Fibroblast of skin of right quadriceps (primary cell): ENCODE results near the gene PDE2A.

Experiments
- DNase-seq: peaks from one replicate; pipeline ENCODE4 v3.0.0-alpha.2; 2013

Gene PDE2A

DNA sequence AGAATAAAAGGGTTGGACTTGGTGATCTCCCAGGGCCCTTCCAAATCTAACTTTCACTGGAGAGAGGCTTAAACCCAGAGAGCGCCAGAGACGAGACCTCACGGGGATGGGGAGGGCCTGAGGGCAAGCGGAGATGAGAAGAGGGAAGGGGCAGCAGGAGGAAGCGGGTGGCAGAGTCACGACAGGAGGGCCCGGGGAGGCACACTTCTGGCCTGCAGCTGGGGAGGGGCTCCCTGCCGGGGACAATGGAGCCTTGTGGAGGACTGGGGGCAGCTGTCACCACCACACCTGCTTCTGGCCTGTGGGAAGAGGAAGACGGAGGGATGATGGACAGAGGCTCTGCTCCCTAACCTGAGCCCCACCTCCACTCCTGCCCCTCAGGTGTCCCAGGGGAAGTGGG is 40.2 kb downstream of the PDE2A start:
- DNase-seq = no peak

DNA sequence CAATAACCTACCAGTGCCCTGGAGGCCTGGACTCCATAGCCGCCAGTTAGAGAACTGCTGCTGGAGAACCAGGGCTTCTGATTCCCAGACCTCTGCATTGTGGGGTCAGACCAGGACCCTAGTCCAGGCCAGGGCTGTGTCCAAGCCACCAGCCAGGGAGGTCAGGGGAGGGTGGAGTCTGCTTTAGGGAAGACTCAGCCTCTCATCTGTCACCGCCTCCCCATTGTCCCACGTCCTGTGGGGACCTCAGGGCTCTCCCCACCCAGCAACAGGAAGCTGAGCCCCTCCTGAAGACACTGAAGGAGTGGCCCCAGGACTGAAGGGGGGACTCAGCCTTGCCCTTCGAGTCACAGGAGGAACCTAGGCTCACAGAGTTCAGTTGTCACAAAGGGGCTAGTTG is 41.2 kb downstream of the PDE2A start:
- DNase-seq = no peak

DNA sequence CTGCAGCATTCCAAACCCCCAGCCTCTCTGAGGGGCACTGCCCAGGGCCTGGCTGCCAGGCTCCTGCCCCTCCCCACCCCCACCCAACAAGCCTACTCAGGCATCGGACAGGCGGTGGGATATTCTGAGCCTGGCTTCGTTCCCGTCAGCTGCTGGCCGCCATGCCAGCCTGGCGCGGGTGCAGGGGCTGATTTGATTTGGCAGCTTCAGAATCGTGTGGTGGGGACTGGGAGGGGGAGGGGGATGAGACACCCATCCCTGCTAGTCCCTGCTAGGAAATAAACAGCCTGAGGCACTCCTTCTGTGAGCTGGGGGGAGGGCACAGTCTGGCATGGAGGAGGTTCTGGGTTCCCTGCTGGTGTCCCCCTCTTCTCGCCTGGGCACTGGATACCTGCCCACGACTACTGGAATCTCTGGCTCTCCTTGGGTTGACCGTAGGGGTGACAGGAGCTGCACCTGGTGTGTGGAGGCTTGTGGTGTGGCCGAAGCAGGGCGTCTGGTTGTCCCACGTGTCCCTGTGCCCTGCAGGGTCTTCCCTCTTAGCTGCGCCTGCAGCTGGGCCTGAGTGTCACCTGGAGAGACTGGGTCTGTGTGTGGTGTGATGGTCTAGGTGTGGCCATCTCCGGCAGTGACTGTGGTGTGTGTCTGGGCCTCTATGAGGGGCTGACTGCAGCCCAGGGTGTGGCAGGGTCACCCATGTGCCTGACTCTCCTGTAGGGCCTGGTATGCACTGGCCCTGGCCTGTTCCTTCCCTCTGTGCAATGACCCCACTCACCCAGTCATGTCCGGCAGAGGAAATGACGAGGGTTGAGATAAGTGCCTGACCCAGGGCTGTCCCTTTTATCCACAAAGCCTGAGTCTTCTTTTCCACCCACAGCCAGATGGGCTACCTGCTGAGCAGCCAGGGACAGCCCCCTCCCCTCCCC is 42.2 kb downstream of the PDE2A start:
- DNase-seq = no peak

DNA sequence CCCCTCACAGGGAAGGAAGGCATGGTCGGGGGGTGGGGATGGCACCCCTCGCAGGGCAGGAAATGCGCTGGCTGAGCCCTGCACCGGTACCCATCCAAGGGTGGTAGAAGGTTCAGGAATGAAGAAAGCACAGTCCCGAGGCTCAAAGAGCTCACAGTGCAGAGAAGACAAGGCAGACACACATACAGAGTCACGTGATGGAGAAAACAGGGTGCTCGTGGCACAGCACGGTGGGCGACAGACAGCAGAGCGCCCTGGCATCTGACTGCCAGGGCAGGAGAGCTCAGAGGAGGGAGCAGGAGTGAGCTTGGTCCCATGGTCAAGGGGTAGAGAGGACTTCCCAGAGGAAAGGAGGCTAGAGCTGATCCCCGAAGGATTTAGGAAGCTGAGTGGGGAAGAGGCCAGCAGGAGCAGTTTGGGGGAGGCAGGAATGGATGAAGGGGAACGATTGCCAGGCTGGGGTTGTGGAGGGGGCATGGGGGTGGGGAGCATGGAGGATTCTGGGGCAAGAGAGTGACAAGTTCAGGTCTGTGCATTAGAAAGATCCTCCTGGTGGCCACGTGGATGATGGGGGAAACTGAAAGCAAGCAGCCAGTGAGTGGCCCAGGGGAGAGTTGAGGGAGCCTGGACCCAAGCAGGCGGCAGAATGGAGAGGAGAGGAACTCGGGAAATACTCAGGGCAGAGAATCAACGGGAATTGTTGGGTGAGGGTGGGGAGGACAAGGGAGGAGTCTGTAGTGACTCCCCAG is 43.9 kb downstream of the PDE2A start:
- no peak for DNase-seq

DNA sequence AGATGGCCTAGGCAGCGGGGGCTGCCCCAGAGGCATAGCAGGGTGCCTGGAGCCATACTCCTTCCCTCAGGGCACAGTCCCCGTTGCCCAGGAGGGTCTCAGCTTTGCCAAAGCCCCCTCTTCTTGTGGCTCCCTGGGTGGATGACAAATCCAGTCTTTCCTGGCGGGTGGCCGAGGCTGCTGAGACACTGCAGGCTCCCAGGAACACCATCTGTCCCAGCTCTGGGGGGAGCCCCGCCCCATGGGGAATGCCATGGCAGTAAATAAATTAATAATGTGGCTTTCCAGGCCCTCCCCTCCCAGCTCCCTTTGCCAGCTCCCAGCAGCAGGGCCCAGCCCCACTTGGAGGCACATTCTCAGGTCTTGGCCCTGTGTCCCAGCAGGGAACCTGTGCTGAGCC is 45.0 kb downstream of the PDE2A start:
- no peak for DNase-seq

DNA sequence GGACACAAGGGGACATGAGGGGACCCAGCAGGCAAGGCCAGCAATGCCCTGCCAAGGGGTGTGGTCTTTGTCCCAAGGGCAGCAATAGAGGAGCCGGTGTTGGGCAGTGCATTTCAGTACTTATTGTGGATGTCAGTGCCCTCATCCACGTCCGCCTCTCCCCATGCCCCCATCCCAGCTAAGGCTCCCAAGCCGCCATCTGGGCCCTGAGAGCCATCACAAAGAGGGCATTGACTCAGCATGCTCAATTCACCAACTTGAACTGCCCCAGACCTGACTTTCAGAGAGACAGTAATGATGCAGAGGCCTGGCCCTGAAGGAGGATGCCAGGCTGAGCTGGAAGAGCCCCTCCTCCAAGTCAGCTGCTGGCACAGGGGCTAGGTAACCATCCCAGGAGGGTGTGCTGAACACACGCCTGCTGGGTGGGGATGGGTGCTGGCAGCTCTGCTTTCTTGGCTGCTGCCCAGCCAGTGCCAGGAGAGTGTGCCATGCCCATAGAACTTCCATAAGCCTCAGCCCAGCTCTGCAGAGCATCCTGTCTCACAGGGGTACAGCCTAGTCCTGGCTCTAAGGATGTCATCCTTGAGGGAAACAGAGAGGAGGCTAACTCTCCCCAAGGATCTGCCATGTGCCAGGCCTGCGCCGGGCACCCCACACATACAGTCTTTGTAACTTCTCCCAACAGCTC is 46.5 kb downstream of the PDE2A start:
- no peak for DNase-seq

DNA sequence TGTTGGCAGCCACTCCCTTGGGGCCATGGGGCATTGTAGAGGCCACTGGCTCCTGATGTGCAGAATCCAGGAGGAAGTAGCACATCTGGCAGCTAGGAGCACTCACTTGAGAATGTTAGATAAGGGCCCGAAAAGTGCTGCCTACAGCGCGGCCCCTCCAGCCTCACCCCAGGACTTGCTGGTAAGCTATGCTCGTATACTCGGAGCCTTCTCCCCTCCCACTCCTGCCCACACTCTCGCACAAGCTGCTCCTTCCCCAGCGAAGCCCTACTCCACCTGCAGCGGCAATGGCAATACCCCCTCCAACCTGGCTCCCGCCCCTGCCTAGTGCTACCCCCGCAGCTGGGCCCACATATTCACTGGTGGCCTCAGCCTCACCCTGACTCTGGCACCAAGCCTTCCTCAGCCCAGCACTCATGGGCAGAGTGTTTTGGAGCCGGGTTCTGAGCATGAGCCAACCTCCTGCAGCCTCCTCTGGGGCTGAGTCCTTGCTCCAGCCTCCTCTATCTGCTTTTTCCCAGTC is 47.7 kb downstream of the PDE2A start:
- DNase-seq = no peak

DNA sequence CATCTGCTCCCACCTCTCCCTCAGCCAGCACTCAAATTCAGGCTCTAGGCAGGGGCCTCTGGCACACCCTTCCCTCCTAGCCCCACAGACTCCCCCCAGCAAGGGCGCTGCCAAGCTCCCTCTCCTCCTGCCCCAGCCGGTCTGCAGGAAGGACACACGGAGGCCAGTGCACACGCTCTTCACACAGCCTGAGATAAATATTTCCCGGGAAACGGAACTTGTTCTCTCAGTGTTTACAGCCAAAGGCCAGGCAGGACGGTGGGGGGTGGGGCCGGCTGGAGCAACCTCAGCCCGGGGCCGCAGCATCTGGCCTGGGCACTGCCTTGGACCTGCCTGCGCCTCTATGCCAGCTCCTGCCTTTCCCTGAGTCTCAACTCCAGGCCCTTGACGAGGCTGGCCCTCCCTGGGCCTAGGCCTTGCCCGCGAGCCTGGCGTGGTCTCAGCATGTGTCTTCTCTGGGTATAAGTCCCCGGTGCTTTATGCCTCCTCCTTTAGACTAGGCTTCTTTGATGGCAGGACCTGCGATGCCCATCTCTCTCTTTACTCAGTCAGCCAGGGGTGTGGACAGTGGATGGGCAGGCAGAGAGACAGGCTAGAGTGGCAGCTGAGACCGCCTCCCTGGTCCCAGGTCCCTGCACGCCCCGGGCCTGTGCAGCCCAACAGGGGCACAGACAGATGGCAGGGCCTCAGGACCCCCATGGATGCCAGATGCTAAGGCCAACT is 48.4 kb downstream of the PDE2A start:
- no peak for DNase-seq

DNA sequence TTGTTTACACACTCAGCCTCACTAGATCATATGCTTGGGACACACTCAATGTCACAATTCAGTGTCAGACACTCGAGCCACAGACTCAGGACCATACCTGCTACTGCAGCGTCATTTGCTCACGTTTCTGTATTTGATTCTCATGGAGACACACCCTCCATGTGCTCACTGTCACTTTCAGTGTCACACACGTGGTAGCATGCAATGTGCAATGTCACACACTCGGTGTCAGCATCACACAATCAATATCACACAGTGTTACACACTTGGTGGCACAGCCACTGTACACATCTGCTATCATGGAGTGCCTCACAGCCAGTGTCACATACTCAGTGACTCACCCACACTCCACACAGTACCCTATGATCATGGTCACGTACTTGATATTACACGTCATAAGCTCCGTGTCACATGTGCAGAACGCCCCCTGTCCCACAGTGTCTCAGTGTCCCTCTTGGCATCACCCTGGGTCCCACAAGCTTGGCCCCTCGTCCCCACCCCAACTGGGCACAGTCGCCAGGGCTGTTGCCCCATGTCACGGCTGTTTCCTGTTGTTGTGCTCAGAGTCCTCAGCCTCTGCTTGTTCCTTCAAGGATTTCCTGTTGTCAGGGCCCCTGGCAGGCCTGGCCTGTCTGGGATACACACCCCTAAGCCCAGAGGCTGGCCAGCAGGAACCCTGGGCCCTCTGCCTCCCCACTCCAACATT is 49.6 kb downstream of the PDE2A start:
- DNase-seq = no peak

DNA sequence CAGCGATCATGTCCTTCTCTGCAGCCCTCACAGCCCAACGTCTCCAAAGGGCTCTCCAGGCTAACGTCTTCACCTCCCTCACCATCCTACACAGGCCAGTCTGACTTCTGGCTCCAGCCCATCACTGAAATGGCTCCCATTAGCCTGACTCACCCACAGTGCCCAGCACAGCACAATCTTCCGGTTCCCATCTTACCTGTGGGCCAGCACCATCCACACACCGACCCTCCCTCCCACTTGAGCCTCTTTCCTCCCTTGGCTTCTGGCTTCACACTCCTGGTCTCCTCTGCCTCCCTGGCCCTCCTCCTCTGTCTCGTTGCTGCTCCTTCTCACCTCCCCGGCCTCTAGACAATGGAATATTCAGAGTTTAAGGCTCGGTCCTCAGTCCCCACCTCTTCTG is 51.2 kb downstream of the PDE2A start:
- no peak for DNase-seq

DNA sequence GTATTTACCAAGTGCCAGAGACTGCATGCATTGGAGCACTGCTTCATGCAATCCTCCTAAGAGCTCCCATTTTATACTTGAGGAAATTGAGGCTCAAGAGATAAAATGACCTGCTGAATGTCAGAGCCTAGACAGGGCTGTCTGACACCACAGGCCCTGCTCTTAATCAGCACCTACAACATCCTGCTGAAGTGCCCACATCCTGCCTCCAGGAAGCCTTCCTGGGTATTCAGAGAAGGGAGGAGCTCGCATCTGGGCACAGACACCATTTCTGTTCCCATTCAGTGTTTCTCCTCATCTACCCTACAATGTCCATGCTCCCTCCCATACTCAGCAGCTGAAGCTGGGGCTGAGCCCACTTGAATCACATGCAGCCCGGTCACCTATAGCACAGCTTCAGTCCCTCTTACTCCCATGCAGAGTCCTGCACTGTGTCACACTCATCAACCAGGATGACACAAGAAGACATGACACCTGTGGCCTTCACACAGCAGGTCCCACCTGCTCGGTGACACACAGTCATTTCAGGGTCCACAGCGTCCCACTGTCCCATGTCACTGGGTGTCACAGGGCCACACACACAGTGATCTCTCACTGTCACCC is 53.1 kb downstream of the PDE2A start:
- no peak for DNase-seq

DNA sequence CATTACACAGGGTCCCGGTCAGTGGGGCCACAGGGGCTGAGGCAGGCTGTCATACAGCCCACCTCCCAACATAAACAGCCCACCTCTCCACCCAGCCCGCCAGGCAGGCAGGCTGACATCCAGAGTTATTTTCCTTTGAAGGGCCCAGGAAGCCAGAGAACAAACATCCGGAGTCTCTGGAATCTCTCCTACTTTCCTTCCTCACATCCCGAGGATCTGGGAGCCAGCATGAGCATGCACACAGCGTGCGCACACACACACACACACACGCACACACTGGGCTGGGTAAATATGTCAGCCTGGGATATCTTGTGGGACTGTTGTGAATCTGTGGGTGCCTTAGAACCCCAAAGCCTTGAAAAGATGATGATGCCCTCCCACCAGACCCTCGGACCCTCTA is 55.4 kb downstream of the PDE2A start:
- peak; percentile 36 for DNase-seq

DNA sequence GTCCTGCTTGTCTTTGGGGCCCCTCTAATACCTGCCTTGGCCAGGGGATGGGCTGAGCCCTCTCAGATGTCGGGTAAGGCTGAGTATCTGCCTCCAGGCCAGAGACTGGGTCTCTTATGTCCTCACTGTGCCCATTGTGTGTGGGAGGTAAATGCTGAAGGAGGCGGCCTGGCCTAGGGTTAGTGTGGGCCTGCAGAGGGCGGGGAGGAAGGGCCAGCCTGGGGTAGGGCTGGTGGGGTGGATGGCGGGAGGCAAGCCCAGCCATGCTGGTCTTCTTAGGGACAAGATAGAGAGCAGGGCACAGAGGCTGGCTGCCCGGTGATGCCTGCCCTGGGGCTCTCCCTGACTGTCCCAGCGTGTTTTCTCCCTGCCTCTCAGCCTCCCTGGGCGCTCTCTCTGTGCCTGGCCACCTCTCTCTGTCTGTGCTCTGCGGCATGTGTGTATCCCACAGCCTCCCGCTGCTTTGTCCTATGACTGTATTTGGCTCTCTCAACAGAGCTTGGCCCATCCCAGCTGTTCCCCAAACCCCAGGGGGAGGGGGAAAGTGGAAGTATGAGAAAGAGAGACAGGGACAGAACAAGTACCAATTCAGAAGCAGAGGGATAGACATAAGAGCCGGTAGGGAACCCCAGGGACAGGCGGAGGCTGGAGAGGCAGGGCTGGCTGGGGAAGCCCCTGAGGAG is 57.0 kb downstream of the PDE2A start:
- DNase-seq = peak; percentile 45

DNA sequence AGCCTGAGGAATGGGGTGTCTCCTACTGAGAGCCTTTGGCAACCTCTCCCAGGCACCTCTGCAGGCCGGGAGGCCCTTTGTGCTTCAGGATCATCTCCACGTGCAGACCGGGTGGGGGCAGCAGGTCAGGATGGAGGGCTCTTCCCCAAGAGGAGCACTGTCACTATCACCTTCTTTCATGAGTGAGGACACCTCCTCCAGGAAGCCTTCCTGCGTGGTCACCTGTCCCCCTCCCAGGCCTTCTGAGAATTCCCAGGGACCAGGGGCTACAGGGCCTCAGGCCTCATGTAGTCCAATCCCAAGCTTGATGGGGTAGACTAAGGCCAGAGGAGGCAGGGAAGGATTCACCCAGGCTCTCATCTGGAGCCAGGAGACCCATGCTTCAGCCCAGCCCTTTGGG is 57.6 kb downstream of the PDE2A start:
- DNase-seq = no peak

DNA sequence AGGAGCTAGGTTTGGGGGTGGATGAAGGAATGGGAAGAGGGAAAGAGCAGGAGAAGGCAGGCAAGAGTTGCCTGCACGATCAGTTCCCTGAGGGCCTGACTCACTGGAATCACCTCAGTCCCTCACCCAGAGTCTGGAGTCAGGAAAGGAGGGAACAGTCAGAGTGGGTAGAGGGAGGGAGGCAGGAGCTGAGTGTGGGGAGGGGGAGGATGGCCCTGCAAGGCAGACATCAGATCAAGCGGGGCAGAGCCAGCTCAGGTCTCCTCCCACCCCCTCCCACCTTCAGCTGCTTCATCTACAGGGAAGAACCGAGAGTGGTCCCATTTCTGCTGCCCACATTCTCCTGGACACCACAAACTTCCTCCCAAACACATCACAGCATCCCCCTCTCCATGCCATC is 58.9 kb downstream of the PDE2A start:
- no peak for DNase-seq

DNA sequence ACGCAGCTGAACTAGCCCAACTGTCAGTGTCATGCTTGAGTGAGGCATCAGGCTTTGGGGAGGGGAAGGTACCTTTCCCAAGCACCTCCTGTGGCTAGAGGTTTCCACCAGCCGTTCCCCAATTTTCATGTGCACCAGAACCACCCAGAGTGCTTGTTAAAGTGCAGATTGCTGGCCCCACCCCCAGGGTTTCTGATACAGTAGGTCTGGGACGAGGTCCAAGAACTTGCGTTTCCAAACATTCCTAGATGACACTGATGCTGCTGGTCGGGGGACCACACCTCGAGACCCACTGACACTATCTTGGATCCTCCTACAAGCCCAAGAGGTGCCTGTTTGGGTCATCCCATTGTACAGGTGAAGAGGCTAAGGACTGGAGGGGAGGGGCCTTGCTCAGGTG is 59.8 kb downstream of the PDE2A start:
- DNase-seq = peak; percentile 8

DNA sequence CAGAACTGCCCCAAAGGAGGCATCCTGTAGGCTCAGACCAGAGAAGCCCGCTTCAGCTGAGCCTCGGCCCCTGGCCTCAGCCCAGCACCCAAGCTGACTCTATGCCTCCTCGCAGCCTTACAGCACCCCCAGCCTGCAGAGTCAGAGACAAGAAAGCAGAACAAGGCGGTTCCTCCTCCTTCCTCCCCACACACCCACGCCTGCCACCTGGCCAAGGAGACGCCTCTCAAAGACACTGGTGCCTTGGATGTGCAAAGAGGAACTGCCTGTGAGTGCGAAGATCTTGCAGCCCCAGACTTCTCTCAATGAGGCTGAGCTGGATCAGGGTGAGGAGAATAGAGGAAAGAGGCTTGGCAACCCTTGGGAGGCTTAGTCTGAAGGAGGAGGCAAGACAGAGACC is 60.2 kb downstream of the PDE2A start:
- no peak for DNase-seq

DNA sequence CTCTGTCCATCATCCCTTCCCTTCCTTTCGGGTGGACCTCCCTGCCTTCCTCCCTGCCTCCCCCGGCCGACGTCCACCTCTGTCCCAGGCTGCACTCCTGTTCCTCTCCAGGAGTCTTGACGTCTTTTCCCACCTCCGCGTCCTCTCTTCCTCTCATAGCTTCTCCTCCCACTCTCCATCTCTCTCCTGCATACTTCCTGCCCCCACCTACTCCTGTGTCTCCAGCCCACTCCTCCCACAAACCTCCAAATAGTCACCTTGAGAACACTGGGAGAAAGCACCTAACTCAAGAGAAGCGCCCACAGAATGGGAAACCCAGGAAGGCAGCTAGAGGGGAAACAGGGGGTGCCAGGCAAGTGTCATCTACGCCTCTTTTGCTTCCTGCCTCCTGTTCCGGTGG is 60.8 kb downstream of the PDE2A start:
- DNase-seq = no peak

DNA sequence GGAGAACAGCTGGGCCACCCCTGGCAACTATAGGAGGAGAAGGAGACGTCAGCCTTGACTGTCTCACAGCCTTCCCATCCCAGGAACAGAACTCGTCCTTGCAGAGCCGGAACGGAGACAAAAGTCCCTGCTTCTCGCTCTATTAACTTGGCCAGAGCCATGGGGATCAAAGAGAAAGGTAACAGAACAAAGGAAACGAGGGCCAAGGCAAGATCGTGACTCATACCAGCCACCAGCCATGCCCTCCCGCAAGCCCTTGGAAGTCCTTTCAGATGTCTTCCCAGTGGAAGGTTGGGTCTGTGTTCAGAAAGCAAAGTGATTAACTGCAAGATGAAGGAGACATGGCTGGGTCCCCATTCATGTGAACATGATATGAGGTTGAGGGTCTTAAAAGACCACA is 64.7 kb downstream of the PDE2A start:
- DNase-seq = no peak

DNA sequence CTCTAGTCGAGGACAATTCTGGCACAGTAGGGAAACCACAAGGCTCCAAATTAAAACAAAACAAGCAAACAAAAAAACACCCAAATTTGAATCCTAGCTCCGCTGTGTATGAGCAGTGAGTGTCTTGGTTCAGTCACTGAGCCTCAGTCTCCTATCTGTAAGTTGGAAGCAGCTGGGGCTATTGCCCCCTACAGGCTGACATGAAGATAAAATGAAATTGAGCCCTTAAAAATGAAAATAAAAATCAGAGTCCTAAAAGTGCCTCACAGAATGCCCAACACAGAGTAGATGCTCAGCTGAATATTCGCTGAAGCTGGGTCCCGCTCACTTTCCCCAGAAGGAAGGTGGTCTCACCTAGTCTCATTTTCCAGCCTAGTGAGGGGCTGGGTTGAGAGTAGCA is 65.2 kb downstream of the PDE2A start:
- no peak for DNase-seq

DNA sequence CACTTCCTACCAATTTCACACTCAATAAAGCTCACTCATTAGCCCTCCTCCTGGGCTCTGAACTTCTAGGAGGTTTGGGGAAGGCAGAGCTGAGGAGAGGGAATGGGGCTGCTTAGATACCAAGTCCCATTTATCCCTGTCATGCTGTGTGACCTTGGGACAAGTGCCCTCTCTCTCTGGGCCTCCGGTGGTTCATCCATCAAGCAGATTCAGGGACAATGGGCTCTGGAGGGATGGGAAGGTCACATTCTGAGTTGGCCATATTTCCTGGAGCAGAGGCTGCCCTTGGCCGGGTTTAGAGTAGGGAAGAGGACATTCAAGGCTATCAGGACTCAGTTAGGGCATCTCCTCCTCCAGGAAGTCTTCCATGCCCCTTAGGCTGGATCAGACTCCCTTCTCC is 66.7 kb downstream of the PDE2A start:
- DNase-seq = no peak
